ENCODE results near the gene SMAD5.

- no peak for TF ChIP-seq POLR2A (IDR thresholded peaks at IDR 0.05)
- no peak for TF ChIP-seq CTCF (IDR thresholded peaks at IDR 0.05)
- no peak for TF ChIP-seq POLR2AphosphoS5 (IDR thresholded peaks at IDR 0.05)
Measured at GRCh38 chr5:136115183-136115865, 17.3 kb upstream of the SMAD5 start.
